HG03159 (cell line): Measurements from ENCODE around the gene SLC25A11.

Source experiments
- ATAC-seq: cut with Tn5 transposase; IDR thresholded peaks from one replicate; pipeline ENCODE4 v1.9.1; 2021; ENCODE audit warnings: mild to moderate bottlenecking, moderate library complexity; ENCODE audit not compliant: unreplicated experiment

Gene SLC25A11

GRCh38 chr17:4939796-4940554 is at the start of gene SLC25A11, which contains the start of gene RNF167:
Gene SLC25A11 (minus strand): TSS chr17:4940046. CDS start chr17:4939910, 136 bp downstream.
Gene RNF167 (plus strand): TSS chr17:4940268. CDS start chr17:4940910, 642 bp downstream.
- peak; percentile 68 for ATAC-seq

DNA sequence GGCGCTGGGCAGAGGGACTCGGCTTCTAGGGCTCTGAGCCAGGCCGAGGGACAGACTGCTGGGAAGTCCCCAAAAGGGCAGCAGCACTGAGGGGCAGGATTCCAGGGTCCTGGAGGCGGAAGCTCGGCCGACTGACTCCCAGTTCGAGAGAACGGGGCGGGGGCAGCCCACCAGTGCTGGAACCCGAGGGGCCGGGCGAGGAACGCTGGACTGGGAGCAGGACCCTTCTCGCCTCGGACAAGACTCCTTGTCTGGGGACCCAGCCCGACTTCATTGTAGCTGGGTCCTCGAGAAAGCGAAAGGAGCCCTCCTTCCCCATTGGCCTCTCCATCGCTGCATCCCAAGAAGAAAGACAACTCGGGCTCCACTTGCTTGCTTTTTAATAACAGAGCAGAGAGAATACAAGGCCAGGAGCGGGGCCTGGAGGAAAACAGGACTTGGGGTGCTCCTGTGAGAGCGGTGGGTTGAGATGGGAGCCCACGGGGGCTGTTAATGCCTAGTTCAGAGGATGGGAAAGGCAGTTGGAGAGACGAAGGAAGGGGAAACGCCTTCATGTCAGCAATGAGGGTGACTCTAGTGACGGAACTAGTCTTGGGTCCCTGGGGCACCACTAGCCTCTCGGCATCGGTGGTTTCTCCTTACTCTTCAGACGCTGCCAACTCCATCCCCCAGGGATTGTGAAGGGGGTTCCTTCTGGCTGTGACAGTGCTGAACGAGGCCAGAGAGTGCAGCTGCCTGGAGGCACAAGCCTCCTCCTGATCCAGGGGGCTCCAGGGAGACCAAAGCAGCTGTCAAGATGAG is 48.1 kb upstream of the SLC25A11 start:
- ATAC-seq, result no peak

- peak; percentile 73 for ATAC-seq
Observed at GRCh38 chr17:4986951-4987766, 47.3 kb upstream of the SLC25A11 start, which contains the start of gene CAMTA2. Gene CAMTA2 (minus strand): TSS chr17:4987675. CDS start chr17:4986222, 1,453 bp downstream.

GRCh38 chr17:4986403-4986802 is 46.6 kb upstream of the SLC25A11 start:
- ATAC-seq, result no peak

GRCh38 chr17:4982305-4982704 is 42.5 kb upstream of the SLC25A11 start:
- no peak for ATAC-seq

GRCh38 chr17:4980644-4981216 is 40.9 kb upstream of the SLC25A11 start:
- ATAC-seq, result no peak

DNA sequence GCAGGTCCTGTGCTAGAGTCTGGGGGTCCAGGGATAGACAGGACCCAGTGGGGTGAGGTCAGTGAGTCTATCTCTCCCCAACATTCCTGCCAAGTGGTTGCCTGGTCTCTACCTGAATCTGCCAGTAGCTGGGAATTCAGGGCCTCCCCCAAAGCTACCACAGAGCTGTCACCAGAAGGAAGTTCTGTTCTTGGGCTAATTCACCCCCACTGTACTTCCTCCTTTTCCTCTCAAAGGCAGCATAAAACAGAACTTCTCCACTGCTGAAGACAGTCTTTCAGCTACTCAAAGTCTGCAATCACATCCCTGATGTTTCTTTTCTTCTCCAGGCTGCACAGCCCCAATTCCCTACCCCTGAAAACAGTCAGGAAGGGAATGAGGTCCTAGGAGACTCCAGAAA is 38.9 kb upstream of the SLC25A11 start:
- no peak for ATAC-seq

DNA sequence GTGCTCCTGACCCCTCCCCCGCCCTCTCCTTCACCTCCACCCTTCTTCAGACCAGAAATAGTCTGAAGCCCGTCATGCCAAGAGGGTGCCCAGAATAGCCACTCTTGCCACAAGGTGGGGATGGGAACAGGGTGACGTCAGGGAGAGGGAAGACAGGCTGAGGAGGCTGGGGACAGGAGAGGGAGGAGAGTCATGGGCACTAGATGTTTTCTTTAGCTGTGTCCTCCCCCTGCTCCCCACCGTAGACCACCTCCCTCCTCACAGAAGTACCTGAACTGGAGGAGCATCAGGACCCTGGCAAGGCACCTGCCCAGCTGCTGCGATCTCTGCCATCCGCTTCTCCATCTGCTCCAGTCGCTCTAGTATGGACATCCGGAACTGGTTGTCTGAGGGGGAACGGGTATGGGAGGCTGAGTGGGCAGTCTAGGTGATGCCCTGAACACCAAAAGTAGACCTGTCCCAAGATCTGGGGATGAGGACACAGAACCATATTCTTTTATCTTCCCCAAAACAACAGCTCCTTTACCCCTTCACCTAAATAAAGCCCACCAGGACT is 34.3 kb upstream of the SLC25A11 start:
- no peak for ATAC-seq

DNA sequence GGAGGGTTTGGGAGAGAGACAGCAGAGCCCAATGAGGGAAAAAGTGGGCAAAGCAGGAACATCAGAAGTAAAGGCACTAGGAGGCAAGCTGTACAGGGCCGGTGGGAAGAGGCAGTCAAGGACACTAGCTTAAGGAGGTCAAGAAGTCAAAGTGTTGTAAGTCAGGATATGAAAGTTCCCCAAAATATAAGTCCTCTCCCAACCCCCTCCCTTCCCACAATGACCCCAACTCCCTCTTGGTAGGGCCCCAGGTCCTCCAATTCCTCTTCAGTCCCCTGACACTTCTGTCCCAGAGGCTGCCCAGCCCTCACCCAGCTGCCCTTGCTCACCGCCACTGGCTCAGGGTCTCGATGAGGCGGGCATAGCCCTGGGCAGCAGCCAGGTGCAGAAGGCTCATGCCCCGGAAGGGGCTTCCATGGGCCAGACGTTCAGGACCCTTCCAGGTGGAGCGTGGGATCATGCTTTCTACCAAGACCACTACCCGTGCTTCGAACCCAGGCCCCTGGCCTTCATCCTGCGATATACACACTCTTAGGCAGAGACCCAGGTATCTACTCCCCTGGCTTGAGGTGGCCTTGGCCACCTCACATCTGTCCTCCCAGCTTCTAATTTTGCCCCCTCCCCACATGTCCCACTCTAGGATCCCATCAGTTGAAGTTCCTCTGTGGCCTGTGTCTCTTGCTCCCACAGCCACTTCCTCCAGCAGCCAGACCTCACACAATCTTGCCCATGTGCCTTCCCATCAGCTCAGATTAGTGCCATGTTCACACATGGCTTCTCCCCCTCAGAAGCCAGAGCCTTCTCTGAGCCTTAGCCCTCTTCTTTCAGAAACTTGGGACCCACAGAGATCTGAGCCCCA is 33.6 kb upstream of the SLC25A11 start:
- no peak for ATAC-seq

GRCh38 chr17:4972752-4973151 is 32.9 kb upstream of the SLC25A11 start:
- no peak for ATAC-seq

DNA sequence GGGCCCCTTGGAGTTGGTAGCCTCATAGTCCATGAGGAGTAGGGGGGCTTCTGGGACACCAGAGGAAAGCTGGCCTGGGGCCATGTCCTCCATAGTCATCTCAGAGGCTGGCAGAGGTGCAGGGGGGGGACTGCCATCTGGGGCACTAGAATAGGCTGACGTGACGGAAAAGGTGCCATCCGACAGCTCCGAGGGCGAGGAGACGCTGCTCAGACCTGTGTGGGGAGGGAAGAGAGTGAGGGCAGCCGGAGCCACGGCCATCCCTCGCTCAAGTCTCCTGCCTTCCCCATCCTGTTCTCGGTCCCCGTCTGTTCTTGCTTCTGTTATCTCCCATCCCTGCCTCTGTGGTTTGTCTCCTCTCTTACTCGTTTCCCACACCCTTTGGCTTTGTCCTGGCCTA is 32.5 kb upstream of the SLC25A11 start:
- ATAC-seq, result no peak

DNA sequence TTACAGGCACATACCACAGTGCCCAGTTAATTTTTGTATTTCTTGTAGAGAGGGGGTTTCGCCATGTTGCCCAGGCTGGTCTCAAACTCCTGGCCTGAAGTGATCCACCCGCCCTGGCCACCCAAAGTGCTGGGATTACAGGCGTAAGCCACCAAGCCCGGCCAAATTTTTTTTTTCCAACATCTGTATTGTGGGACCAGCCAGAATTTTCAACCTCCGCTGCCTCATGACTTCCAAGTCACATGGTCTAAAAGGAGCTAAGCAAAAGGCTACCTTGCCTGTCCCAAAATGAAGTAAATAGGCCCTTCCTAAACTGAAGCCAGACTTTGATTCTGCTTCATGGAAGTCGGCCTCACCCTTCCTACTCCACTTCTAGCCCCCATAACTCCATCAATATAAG is 32.0 kb upstream of the SLC25A11 start:
- no peak for ATAC-seq

DNA sequence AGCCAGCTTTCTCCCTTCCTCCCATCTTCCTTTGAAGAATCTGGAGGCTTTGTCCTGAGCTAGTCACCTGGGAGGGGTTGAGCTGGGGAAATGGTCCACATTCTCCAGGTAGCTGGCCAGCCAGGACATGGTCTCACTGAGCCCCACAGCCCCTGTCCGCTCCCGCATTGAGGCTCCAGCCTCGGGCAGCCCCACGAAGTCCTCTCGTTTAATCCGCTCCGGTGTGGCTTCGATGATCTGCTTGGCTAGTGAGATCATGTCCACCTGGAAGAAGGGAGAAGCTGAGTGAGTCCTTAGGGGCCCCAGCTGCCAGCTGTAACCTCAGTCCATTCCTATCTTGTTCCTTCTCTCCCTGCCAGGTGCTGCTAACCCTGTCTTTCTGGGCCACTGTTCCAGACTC is 30.4 kb upstream of the SLC25A11 start:
- ATAC-seq, result no peak

- ATAC-seq, result no peak
Observed at GRCh38 chr17:4969551-4970173, 29.8 kb upstream of the SLC25A11 start.

- ATAC-seq, result no peak
Observed at GRCh38 chr17:4969047-4969550, 29.3 kb upstream of the SLC25A11 start.

- ATAC-seq, result no peak
Observed at GRCh38 chr17:4968486-4969046, 28.7 kb upstream of the SLC25A11 start.

- ATAC-seq, result peak; percentile 58
Observed at GRCh38 chr17:4967539-4968485, 28.0 kb upstream of the SLC25A11 start, which contains the start of gene SPAG7. Gene SPAG7 (minus strand): TSS chr17:4967817. CDS start chr17:4967804, 13 bp downstream.
